ENCODE measurements around the gene NF2. TPM values are rescaled to one million over a fixed set of nuclear protein-coding genes. Genes with fewer than 3 reads are reported as not detected.

The NF2 gene
- total RNA-seq, 1 donor from 2014 or later = 35.4 TPM

GRCh38 chr22:29737251-29738117 is 134.1 kb downstream of the NF2 start:
- Mint-ChIP-seq H3K27ac (ENCODE audit: unreplicated experiment) (no peak overlapping the region), H3K27me3 (ENCODE audit: unreplicated experiment) (peaks cover 1% of the 10 kb centered on the region), H3K36me3 (ENCODE audit: unreplicated experiment) (peaks cover 3% of the 10 kb centered on the region), H3K4me1 (ENCODE audit: low read depth, unreplicated experiment) (peaks cover 1% of the 10 kb centered on the region), H3K9me3 (ENCODE audit: unreplicated experiment) (peaks cover 1% of the 10 kb centered on the region), H3K4me3 (ENCODE audit: unreplicated experiment) (no peak overlapping the region)
- no peak for DNase-seq
- no peak for TF ChIP-seq CTCF (IDR thresholded peaks at IDR 0.05; ENCODE audit: partially characterized antibody, unreplicated experiment)

GRCh38 chr22:29738118-29738815 is 134.8 kb downstream of the NF2 start:
- Mint-ChIP-seq H3K9me3 (ENCODE audit: unreplicated experiment) (peaks cover 1% of the 10 kb centered on the region), H3K27ac (ENCODE audit: unreplicated experiment) (no peak overlapping the region), H3K4me1 (ENCODE audit: low read depth, unreplicated experiment) (peaks cover 1% of the 10 kb centered on the region), H3K36me3 (ENCODE audit: unreplicated experiment) (peaks cover 3% of the 10 kb centered on the region), H3K4me3 (ENCODE audit: unreplicated experiment) (no peak overlapping the region), H3K27me3 (ENCODE audit: unreplicated experiment) (peaks cover 1% of the 10 kb centered on the region)
- no peak for DNase-seq
- no peak for TF ChIP-seq CTCF (IDR thresholded peaks at IDR 0.05; ENCODE audit: partially characterized antibody, unreplicated experiment)

- no peak for TF ChIP-seq CTCF (IDR thresholded peaks at IDR 0.05; ENCODE audit: partially characterized antibody, unreplicated experiment)
- peaks cover 1% of the 10 kb centered on the region for H3K9me3 Mint-ChIP-seq (ENCODE audit: unreplicated experiment)
- H3K27ac Mint-ChIP-seq (ENCODE audit: unreplicated experiment) = no peak overlapping the region
- no peaks in the 10 kb centered on the region for H3K27me3 Mint-ChIP-seq (ENCODE audit: unreplicated experiment)
- H3K36me3 Mint-ChIP-seq (ENCODE audit: unreplicated experiment) = peaks cover 3% of the 10 kb centered on the region
- H3K4me3 Mint-ChIP-seq (ENCODE audit: unreplicated experiment) = no peak overlapping the region
- H3K4me1 Mint-ChIP-seq (ENCODE audit: low read depth, unreplicated experiment) = no peaks in the 10 kb centered on the region
- DNase-seq = peak; percentile 13
Observed at GRCh38 chr22:29739346-29739875, 136.0 kb downstream of the NF2 start.

- no peak overlapping the region for H3K4me3 Mint-ChIP-seq (ENCODE audit: unreplicated experiment)
- DNase-seq = peak; percentile 10
- TF ChIP-seq CTCF (IDR thresholded peaks at IDR 0.05; ENCODE audit: partially characterized antibody, unreplicated experiment) = no peak
- no peaks in the 10 kb centered on the region for H3K4me1 Mint-ChIP-seq (ENCODE audit: low read depth, unreplicated experiment)
- H3K36me3 Mint-ChIP-seq (ENCODE audit: unreplicated experiment) = peaks cover 3% of the 10 kb centered on the region
- no peaks in the 10 kb centered on the region for H3K27me3 Mint-ChIP-seq (ENCODE audit: unreplicated experiment)
- no peak overlapping the region for H3K27ac Mint-ChIP-seq (ENCODE audit: unreplicated experiment)
- H3K9me3 Mint-ChIP-seq (ENCODE audit: unreplicated experiment) = peaks cover 1% of the 10 kb centered on the region
Observed at GRCh38 chr22:29740216-29740615, 136.8 kb downstream of the NF2 start.

All from glutamatergic neuron (in vitro differentiated cells).